Keratinocyte (primary cell): ENCODE results near the gene DLEC1. TPM values are rescaled to one million over a fixed set of nuclear protein-coding genes. Genes with fewer than 3 reads are reported as not detected.

Source experiments
- DNase-seq: peaks from one replicate; pipeline ENCODE4 v3.0.0-alpha.2; 2011; ENCODE audit warnings: low read depth, missing footprints, low spot score
- FAIRE-seq: peaks from 2 replicates; lab custom pipeline; 2011; peaks lifted over from hg19 to GRCh38; lab: Jason Lieb, UNC
- H2AFZ ChIP-seq: 2 replicates; pipeline ENCODE4 v1.6.0; 2012; ENCODE audit warnings: low read length, control low read depth, inconsistent platforms; ENCODE audit not compliant: control insufficient read depth
- H3K27ac ChIP-seq: 2 replicates; pipeline ENCODE4 v1.5.1; 2011; ENCODE audit warnings: low read length; ENCODE audit not compliant: control insufficient read depth, insufficient read depth
- H3K27me3 ChIP-seq: 3 replicates; pipeline ENCODE4 v1.6.0; 2011; ENCODE audit warnings: low read length; ENCODE audit not compliant: control insufficient read depth, insufficient read depth; ENCODE audit errors: extremely low read depth
- H3K36me3 ChIP-seq, 2 experiments: 2 replicates in 1 of 2; 3 replicates in 1 of 2; pipeline ENCODE4 v1.5.1; 2011; ENCODE audit warnings: low read length in 2 of 2, mild to moderate bottlenecking in 1 of 2; ENCODE audit not compliant: control insufficient read depth in 2 of 2, insufficient read depth in 2 of 2; ENCODE audit errors: extremely low read depth in 1 of 2
- H3K4me1 ChIP-seq: 3 replicates; pipeline ENCODE4 v1.5.1; 2011; ENCODE audit warnings: low read length; ENCODE audit not compliant: control insufficient read depth, insufficient read depth; ENCODE audit errors: extremely low read depth
- H3K4me2 ChIP-seq: 3 replicates; pipeline ENCODE4 v1.6.0; 2011; ENCODE audit warnings: low read depth, low read length; ENCODE audit not compliant: control insufficient read depth, insufficient read depth; ENCODE audit errors: extremely low read depth
- H3K4me3 ChIP-seq, 3 experiments: fragments of 200-600 bp in 1 of 3; sonication (generic) in 1 of 3; 2 replicates in 2 of 3; 3 replicates in 1 of 3; pipeline ENCODE4 v1.5.1; 2011 to 2016; ENCODE audit warnings: low read length in 3 of 3, mild to moderate bottlenecking in 3 of 3, control low read depth in 2 of 3, inconsistent platforms in 1 of 3, low read depth in 1 of 3, mixed read lengths in 1 of 3, mixed run types in 1 of 3, moderate library complexity in 1 of 3; ENCODE audit not compliant: control insufficient read depth in 2 of 3, insufficient read depth in 2 of 3; ENCODE audit errors: extremely low read depth in 1 of 3
- H3K79me2 ChIP-seq: 2 replicates; pipeline ENCODE4 v1.6.0; 2012; ENCODE audit warnings: low read length; ENCODE audit not compliant: control insufficient read depth, insufficient read depth
- H3K9ac ChIP-seq: 3 replicates; pipeline ENCODE4 v1.6.0; 2011; ENCODE audit warnings: low read length; ENCODE audit not compliant: control insufficient read depth, insufficient read depth; ENCODE audit errors: extremely low read depth
- H3K9me1 ChIP-seq: 3 replicates; pipeline ENCODE4 v1.6.0; 2011; ENCODE audit warnings: low read length; ENCODE audit not compliant: control insufficient read depth, insufficient read depth; ENCODE audit errors: extremely low read depth
- H3K9me3 ChIP-seq: 2 replicates; pipeline ENCODE4 v1.5.1; 2012; ENCODE audit warnings: low read depth, low read length; ENCODE audit not compliant: control insufficient read depth
- H4K20me1 ChIP-seq: 3 replicates; pipeline ENCODE4 v1.6.0; 2011; ENCODE audit warnings: low read length; ENCODE audit not compliant: control insufficient read depth, insufficient read depth; ENCODE audit errors: extremely low read depth
- CTCF ChIP-seq, 3 experiments: IDR thresholded peaks in 1 of 3; conservative IDR thresholded peaks in 1 of 3; optimal IDR thresholded peaks in 1 of 3; 2 replicates in 2 of 3; 3 replicates in 1 of 3; pipeline versions ENCODE3 to v1.5.1; 2011; ENCODE audit warnings: low read length in 3 of 3, mild to moderate bottlenecking in 3 of 3, moderate library complexity in 2 of 3, control low read depth in 1 of 3, inconsistent platforms in 1 of 3; ENCODE audit not compliant: insufficient read depth in 2 of 3; ENCODE audit errors: extremely low read depth in 1 of 3
- EZH2 ChIP-seq: IDR thresholded peaks from one replicate; pipeline ENCODE4 v1.6.1; 2012; ENCODE audit warnings: inconsistent platforms, mild to moderate bottlenecking, low read length, moderate library complexity
- dilution Hi-C: fragments of 300-500 bp; cut with MboI; formaldehyde crosslinking; loops from one replicate; pipeline ENCODE4 v1.7.0; 2020; ENCODE audit warnings: low sequenced_read_pairs; ENCODE audit not compliant: extremely low pct_ligation_motif_present
- polyA plus RNA-seq, 5 experiments: library from polyadenylated mRNA; depleted of rRNA in 3 of 5; stranded (reverse) in 3 of 5; stranded (forward) in 1 of 5; unstranded in 1 of 5; fragments of >200 nt; gene quantifications; 1 replicate in 1 of 5; 2 replicates in 3 of 5; 3 replicates in 1 of 5; pipeline versions ENCODE4 v1.2.1 to v1.2.3, GENCODE V29; 2011 to 2012; ENCODE audit warnings: missing spikeins in 2 of 5, low read depth in 1 of 5, low replicate concordance in 1 of 5

The DLEC1 gene
- polyA plus RNA-seq, 1 donor (not counting 4 experiments of a cell fraction or from before 2014, with no cell fraction given), result not detected

GRCh38 chr3:38148311-38148882, 109.4 kb downstream of the DLEC1 start:
- no peak for TF ChIP-seq CTCF (optimal IDR thresholded peaks at IDR 0.05 in 1 of 3, IDR thresholded peaks at IDR 0.05 in 1 of 3, conservative IDR thresholded peaks at IDR 0.05 in 1 of 3; ENCODE audit: extremely low read depth in 1 of 3, insufficient read depth in 2 of 3, low read length in 3 of 3)
- TF ChIP-seq EZH2, result no peak
- no peaks in the 10 kb centered on the region for H3K9me1 ChIP-seq
- H3K27ac ChIP-seq, result no peak overlapping the region
- no peak for DNase-seq
- H3K79me2 ChIP-seq, result no peaks in the 10 kb centered on the region
- H3K9ac ChIP-seq, result no peak overlapping the region
- FAIRE-seq, result no peak
- H3K36me3 ChIP-seq, result no peaks in the 10 kb centered on the region
- no peak overlapping the region for H3K4me2 ChIP-seq
- no peaks in the 10 kb centered on the region for H4K20me1 ChIP-seq
- no peak overlapping the region for H3K4me3 ChIP-seq
- H3K9me3 ChIP-seq, result no peaks in the 10 kb centered on the region
- peaks cover 23% of the 10 kb centered on the region for H3K4me1 ChIP-seq
- H3K27me3 ChIP-seq, result no peaks in the 10 kb centered on the region
- no peak overlapping the region for H2AFZ ChIP-seq
- dilution Hi-C loops, result no loop called here

DNA sequence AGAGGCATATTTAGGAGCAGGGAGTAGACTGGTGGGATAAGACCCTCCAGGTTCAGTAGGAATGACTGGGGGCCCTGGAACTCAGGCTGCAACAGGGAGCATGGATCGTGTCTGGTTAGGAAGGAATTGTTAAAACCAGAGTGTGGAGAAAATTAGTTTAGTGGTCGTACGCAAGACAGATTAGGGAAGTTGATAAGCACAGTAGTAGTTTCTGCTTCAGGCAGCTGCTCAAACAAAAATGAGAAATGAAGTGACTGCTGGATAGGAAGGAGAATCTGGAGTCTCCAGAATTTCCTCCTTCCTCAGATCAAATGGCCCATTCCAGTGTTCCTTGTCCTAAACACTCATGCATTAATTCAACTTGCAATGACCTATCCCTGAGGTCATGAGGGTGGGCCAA, 110.7 kb downstream of the DLEC1 start:
- H3K27ac ChIP-seq, result no peak overlapping the region

More for the DNA sequence above, 110.7 kb downstream of the DLEC1 start:
- Histone ChIP-seq H3K79me2 (no peaks in the 10 kb centered on the region), H3K9ac (no peak overlapping the region), H3K9me1 (no peaks in the 10 kb centered on the region), H3K4me3 (no peak overlapping the region), H3K4me1 (peaks cover 36% of the 10 kb centered on the region), H2AFZ (no peak overlapping the region), H3K4me2 (no peak overlapping the region), H3K36me3 (no peaks in the 10 kb centered on the region), H3K9me3 (no peaks in the 10 kb centered on the region), H3K27me3 (no peaks in the 10 kb centered on the region), H4K20me1 (no peaks in the 10 kb centered on the region)
- DNase-seq, result no peak
- FAIRE-seq, result no peak
- dilution Hi-C loops, result no loop called here
- TF ChIP-seq EZH2 (no peak), CTCF (optimal IDR thresholded peaks at IDR 0.05 in 1 of 3, IDR thresholded peaks at IDR 0.05 in 1 of 3, conservative IDR thresholded peaks at IDR 0.05 in 1 of 3; ENCODE audit: extremely low read depth in 1 of 3, insufficient read depth in 2 of 3, low read length in 3 of 3) (no peak)
